TTC549 (cell line): ENCODE results near the gene LRRC46.

Source experiments
- FAIRE-seq: peaks from 2 replicates; lab custom pipeline; 2012; peaks lifted over from hg19 to GRCh38; lab: Jason Lieb, UNC

The LRRC46 gene

DNA sequence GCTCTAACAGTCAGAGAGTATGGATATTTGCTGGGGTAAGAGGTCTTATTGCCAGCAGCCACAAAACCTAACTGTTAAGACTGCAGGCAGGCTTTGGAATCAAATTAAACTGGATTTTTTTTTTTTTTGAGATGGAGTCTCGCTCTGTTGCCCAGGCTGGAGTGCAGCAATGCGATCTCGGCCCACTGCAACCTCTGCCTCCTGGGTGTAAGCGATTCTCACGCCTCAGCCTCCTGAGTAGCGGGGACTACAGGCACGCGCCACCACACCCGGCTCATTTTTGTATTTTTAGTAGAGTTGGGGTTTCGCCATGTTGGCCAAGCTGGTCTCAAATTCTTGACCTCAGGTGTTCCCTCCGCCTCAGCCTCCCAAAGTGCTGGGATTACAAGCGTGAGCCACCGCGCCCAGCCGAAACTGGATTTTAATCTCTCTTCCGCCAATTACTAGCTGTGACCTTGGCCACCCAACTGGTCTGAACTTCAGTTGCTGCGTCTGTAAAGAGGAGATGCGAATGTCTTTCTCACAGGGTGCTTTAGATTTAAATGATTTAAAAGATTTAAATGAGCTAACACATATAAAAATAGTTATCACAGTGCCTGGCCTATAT lies 971 bp upstream of the LRRC46 start:
- no peak for FAIRE-seq

- no peak for FAIRE-seq
These were observed 461 bp downstream of the LRRC46 start for GRCh38 chr17:47831934-47832327.

DNA sequence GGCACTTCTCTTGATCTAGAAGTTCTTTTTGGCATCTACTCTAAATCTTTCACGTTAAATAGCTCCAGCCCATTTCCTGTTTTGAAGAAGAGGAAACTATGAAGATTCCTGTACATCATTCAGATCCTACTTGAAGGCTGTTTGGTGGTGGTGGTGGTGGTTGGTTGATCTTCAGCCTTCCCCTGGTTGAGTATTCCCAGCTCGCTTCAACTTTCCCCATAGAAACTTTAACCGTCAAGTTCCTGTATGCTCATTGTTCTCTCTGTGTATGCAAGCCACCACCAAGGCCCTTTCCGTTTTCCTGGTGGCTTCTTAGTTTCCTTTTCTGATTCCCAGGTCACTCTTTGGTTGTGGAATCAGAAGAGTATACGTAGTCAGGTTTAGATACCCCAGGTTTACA lies 3.3 kb downstream of the LRRC46 start:
- no peak for FAIRE-seq

- no peak for FAIRE-seq
These were observed 5.1 kb downstream of the LRRC46 start for GRCh38 chr17:47836601-47837000.

DNA sequence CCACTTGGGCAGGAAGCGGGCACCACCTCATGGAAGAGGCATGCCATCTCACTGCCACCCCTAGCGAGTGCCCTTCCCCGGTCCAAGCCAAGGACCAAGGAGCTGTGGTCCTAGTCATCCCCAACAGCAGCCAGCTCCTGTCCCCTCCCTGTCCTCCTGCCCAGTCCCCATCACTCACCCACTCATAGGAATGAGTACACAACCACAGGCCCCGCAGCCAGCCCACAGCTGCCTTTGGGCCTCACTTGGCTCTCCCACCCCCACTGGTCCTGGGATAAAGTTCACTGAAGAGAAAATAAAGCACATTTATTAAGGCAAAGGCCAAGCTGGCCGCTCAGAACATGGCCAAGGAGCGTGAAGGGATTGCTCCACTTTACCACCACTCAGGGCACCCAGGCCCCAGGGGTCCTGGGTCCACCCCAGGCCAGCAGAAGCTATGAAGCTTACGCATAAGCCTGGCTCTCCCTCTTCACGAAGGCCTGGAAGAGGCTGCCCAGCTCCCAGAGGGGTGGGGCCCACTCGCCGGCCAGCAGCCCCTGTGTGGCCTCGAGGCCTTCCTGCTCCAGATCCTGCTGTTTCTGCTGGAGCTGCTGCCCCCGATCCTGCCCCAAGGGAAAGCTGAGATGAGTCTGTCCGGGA lies 6.0 kb downstream of the LRRC46 start:
- FAIRE-seq, result no peak

- FAIRE-seq, result no peak
These were observed 7.2 kb downstream of the LRRC46 start for GRCh38 chr17:47838636-47839035.

GRCh38 chr17:47839071-47839470 lies 7.6 kb downstream of the LRRC46 start:
- no peak for FAIRE-seq

- FAIRE-seq, result no peak
These were observed 8.7 kb downstream of the LRRC46 start for GRCh38 chr17:47840001-47840741.

DNA sequence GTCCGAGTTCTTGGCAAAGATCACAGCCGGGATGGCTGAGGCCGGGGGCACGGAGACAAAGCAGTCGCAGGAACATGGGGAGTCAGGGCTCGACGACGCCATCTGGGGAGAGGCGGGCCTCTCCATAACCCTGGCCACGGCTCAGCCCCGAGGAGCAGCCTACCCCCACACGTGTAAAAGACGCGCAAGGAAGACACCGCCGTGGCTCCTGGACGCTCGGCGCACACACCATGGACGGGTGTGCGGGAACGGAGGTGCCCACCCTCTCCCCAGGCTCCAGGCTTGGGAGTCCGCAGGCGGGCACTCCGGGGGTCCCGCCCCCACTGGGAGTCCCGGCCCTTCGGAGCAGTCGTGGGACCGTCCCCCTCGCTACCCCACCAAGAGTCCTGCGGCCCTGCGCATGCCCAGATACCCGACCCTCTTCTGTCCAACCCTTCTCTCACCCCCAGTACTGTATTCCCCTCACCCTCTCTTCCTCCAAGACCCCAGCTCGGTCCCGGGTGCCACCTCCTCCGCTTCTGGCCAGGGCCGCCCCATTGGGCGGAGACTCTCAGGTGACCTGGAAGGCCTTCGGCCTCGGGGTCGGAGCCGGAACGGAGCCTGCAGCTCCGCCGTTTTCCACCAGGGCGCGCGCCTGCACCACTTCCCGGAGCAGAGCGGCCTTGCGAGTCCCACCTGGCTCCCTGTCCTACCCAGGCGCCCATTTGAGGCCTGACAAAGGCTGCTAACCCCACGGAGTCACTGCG lies 9.4 kb downstream of the LRRC46 start, which contains the start of gene SCRN2:
TSS of gene SCRN2 (minus strand) at position 532 of the 746 bp plus-strand sequence. CDS start at position 102, 430 bp downstream.
- no peak for FAIRE-seq

DNA sequence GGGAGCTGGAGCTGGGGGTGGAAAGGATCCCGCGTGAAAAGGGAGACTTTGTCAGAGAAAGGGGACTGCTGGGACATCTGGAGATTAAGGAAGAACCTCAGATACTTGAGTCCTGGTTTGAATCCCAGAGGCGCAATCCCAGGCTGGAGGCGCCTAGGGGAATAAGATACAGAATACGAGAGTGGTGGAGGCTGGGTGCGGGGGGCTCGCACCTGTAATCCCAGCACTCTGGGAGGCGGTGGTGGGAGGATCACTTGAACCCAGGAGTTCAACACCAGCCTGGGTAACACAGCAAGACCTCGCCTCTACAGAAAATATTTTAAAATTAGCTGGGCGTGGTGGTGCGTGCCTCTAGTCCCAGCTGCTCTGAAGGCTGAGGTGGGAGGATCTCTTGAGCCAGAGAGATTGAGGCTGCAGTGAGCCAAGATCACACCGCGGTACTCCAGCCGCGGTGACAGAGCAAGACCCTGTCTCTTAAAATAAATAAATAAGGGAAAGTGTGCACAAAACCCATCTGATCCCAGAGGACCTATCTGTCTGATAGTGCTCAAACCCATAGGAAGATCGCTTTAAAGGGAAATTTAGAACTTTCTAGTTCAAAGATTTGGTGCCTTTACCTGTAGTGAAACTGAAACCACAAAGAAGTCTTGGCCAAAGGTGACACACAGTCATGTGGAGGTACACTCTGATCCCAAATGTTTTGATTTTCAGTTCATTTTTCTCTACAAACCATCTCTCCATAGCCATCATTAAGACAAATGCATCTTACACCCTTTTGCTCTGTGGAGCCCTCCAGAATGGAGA lies 10.2 kb downstream of the LRRC46 start:
- FAIRE-seq, result no peak

GRCh38 chr17:47843391-47843730 lies 11.9 kb downstream of the LRRC46 start:
- no peak for FAIRE-seq

DNA sequence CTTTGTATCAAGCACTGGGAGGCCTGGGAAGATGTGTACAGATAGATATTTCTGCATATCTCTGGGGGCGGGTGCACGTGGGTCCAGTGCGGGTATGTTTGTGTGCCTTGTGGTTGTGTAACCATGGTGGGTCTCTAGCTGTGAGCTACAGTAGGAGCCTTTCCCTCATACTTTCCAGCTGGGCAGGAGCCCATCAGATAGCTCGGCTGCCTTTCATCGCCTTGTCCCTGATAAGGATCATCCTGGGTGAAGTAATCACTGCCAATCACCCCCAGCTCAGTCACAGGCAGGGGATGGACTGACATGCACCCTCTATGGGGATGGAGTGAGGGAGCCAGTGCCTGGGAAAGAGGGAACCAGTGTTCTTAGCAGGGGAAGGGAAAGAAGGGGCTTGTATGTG lies 12.8 kb downstream of the LRRC46 start:
- FAIRE-seq, result no peak

GRCh38 chr17:47844814-47845715 lies 13.6 kb downstream of the LRRC46 start:
- no peak for FAIRE-seq

DNA sequence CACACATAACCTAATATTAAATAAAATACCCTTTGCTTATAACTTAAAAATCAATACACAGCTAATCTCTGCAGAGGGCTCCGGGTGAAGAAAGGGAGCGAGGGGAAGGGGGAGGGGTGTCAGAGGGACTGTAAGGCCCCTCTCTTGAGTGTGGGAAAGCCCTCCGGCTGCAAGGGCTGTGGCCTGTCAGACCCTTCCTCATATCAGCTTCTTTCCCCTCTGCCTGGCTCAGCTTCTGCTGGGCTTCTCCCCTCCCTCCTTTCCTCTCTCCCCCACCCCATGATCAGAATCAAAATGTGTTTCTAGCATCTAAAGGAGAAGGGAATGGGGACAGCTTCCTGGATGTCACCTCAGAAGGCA lies 14.2 kb downstream of the LRRC46 start:
- FAIRE-seq, result no peak

GRCh38 chr17:47846716-47847340 lies 15.4 kb downstream of the LRRC46 start:
- no peak for FAIRE-seq

DNA sequence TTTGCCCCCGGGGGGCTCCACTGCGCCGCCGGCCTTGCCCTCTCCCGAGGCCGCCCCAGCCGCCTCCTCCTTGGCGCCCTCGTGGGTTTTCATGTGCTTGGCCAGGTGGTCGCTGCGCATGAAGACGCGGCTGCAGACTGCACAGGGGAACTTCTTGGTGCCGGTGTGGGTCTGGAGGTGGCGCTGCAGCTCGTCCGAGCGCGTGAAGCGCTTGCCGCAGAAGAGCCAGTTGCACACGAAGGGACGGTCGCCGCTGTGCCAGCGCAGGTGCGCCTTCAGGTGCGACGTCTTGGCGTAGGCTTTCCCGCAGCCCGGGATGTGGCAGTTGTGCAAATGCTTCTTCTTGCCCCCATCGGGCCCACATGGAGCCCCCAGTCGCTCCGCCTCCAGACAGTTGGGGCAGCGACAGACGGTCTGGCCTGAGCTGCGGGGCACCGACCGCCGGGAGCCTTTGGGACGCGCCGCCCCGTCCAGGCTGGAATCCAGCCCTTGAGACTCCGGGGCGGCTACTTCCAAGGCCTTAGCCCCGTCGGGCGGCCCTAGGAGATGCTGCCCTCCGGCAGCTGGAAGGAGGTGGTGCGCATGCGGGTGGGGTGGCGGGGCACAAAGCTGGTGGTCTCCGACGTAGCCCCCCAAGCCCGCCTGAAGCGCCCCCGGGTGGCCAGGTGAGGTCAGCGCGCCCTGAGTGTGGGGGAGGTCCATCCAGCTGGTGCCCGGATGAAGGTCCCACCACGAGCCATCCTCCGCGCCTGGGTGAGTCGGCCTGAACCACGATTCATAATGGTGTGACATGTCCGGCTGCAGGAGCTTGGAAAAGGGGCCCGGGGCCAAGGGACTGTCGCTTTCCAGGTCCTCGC lies 16.1 kb downstream of the LRRC46 start:
- no peak for FAIRE-seq

- no peak for FAIRE-seq
These were observed 16.7 kb downstream of the LRRC46 start for GRCh38 chr17:47848198-47848513.

GRCh38 chr17:47850373-47850691 lies 18.9 kb downstream of the LRRC46 start:
- FAIRE-seq, result no peak

GRCh38 chr17:47850692-47851573 lies 19.5 kb downstream of the LRRC46 start, which contains the start of gene SP6:
TSS of gene SP6 (minus strand) at chr17:47851163. CDS start at chr17:47848429, 2,734 bp downstream.
- FAIRE-seq, result no peak
